Muscle of arm (tissue), 12 donors: ENCODE results near the gene PALM. TPM values are rescaled to one million over a fixed set of nuclear protein-coding genes. Genes with fewer than 3 reads are reported as not detected.
A peak's percentile ranks its signal among the peaks of the same experiment; 100 is the strongest.

Experiments used
- DNase-seq: peaks from one replicate; pipeline ENCODE4 v3.0.0-alpha.2; 2013
- polyA plus RNA-seq, 12 donors: library from polyadenylated mRNA; unstranded; fragments of 120-200 nt; gene quantifications; one replicate each; pipeline ENCODE4 v1.2.1, GENCODE V29; 2013; ENCODE audit not compliant: insufficient read length in 12 of 12

PALM gene
- polyA plus RNA-seq, 12 donors: 17.2 to 80.5 (median 33.1) TPM; not detected in 1

DNA sequence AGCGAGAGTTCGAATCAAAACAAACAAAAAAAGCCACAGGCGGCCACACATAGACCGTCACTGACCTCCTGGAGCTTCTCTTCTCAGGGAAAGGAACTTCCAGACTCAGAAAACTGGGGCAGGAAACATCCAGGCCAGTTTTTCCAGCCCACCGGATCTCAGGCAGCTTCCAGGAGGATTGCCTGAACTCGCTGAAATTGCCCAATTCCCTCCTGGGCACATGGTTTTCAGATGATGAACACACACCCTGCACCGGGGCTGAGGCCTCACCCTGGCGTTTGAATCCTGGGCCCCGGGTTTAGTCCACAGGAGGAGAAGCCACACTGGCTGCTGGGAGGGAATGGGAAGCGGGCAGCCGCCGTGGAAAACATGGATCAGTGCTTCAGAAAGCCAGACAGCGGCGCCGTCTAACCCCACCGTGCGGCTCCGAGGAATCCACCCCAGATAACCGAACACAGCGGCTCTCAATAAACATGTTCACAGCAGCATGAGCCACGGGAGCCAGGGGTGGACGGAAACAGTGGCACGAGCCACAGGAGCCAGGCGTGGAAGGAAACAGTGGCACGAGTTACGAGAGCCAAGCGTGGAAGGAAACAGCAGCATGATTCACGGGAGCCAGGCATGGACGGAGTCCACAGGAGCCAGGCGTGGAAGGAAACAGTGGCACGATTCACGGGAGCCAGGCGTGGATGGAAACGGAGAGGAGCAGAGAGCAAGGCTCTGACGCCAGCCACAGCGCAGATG is 70.3 kb downstream of the PALM start:
- DNase-seq: no peak

- no peak for DNase-seq
Observed at GRCh38 chr19:780935-781334, 72.2 kb downstream of the PALM start.

DNA sequence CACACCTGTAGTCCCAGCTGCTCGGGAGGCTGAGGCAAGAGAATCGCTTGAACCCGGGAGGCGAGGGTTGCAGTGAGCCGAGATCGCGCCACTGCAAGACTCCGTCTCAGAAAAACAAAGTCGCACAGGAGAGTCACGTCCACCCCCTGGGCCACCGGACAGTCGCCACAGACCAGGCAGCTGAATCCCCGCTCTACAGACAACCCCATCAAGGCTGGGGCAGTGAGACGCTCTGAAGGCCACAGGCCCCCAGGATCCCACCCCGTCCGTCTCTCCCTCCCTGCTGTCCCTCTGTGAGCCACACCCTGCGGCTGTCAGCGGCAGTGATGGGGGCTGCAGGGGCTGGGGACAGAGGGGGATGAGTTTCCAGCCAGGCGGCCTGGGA is 73.1 kb downstream of the PALM start:
- no peak for DNase-seq

- DNase-seq: no peak
Observed at GRCh38 chr19:782185-782877, 73.6 kb downstream of the PALM start.

DNA sequence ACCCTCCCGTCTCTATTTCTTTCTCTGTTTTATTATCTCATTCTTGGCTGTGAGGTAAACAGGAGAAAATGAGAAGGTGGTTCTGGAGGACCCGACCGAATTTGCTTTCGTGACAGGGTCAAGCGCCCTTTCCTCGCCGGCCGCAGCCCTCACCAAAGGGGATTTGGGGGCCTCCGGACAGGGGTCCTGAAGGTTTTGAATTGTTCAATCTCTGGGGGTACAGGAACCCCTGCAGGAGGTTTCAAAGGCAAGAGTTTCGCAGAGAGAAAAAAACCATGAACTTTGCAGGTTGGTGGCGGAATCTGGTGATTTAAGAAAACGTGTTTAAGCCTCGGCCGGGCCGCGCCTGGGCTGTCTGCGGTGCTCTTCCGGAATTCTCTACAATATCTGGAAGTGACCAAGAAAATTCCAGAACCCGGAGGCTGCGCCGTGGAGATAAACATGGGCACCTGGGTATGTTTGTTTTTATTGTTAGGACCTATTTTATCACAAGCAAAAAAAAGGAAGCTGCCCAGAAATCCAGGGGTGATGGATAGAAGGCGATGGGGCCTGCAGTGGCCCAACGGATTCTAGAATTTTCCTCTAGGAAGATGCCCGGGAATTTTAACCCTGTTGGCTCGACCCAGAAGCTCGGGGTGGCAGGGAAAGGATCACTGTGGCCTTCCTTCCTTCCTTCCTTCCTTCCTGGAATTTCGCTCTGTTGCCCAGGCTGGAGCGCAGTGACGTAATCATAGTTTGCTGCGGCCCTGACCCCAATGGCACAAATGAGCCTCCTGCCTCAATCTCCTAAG is 74.3 kb downstream of the PALM start:
- no peak for DNase-seq

DNA sequence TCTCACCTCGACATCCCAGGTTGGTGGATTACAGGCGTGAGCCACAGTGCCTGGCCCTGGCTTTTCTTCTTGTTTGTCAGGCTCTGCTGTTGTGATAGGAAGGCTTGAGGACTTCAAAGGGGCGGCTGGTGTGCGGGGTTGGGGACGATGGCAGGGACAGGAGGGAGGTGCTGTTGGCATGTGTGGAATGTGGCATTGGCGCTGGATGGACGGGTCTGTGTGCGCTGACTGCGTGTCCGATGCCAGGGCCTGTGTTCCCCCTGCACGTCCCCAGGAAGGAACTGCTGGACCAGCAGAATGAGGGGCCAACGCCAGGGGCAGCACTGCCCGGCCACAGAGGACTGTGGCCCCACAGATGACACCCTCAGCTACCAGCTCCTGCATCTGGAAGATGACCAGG is 75.8 kb downstream of the PALM start:
- no peak for DNase-seq

DNA sequence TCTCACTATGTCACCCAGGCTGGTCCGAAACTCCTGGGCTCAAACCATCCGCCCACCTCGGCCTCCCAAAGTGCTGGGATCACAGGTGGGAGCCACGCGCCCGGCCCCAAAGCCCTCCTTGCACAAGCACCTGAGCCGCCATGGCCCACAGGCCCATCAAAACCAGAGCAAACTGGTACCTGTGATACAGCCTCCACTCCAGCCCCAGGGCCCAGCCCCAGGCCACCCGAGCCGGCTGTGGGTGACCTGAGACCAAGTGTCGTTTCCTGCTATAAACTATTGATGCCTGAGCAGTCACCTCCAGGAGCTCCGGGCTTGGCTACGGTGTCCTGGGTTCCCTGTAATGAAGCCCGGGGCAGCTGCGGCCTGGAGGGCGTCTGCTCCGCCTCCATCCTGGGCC is 78.8 kb downstream of the PALM start:
- DNase-seq: no peak

DNA sequence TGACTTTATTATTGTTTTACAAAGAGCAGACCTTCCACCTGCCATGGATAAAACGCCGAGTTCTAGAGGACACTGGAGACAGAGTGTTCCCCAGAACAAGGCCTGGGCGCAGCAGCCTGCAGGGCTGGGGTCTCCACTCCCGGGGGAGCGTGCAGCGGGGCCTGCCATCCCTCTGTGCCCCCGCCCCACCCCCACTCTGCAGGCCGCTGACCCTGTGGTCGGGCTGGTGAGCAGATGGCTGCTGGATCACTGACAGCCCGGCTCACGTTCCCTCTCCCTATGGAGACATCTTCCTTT is 79.9 kb downstream of the PALM start:
- no peak for DNase-seq

GRCh38 chr19:788983-789700 is 80.4 kb downstream of the PALM start:
- no peak for DNase-seq

DNA sequence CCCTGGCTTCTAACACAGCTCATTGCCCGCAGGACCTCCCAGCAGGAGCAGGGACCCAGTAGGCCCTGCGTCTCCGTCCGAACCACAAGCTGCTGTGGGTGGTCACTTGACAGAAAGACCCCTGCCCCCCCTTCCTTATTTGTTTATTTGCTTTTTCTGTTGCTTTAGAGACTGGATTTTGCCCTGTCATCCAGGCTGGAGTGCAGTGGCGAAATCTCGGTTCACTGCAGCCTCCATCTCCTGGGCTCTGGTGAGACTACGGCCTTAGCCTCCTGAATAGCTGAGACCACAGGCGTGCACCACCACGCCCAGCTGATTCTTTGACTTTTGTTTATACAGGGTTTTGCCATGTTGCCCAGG is 80.9 kb downstream of the PALM start:
- no peak for DNase-seq

- DNase-seq: no peak
Observed at GRCh38 chr19:791007-791566, 82.4 kb downstream of the PALM start.

DNA sequence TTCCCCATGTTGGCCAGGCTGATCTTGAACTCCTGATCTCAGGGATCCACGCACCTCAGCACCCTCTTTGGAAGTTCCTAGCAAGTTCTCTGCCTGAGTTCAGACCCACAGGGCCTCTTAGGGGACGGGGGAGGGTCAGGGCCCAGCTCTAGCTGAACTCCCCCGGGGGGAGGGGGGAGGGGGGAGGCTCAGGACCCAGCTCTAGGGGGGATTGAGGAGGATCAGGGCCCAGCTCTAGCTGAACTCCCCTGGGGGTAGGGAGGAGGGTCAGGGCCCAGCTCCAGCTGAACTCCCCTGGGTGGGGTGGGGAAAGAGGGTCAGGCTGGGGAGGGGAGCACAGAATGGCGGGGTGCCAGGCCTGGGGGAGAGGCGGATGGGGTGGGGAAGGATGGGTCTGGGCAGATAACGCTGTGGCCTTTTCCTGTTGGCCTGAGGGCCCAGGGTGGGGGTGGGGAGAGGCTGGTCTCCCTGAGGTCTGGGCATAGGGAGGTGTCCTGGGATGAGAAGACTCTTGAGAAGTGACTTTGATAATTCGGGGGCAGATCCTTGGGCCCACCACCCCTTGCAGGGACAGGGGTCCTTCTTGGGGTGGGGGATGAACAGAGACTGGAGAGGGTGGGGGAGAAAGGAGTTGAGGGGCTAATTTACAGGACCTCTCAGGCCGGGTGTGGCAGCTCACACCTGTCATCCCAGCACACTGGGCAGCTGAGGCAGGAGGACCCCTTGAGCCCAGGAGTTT is 83.0 kb downstream of the PALM start:
- DNase-seq: no peak

DNA sequence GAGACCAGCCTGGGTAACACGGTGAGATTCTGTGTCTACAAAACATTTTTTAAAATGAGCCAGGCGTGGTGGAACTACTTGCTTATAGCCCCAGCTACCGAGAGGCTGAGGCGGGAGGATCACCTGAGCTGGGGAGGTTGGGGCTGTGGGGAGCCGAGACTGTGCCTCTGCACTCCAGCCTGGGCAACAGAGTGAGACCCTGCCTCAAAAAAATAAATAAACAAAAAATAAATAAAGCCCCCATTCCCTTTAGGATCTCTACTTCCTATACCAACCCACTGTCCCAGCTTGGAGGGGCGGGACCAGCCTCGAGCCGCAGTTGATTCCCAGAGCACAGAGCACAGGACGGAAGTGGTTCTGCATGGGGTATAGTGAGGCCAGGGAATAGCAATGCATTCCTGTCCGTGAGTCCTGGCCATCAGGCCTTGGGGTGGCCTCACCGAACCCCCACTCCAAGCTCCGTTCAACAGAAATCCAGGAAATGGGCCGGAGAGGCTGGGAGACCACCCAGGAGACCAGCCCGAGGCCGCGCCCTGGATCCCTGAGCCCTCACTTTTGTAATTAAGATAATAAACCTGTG is 83.7 kb downstream of the PALM start:
- no peak for DNase-seq

- no peak for DNase-seq
Observed at GRCh38 chr19:793806-794205, 85.1 kb downstream of the PALM start.

GRCh38 chr19:795073-795611 is 86.4 kb downstream of the PALM start:
- no peak for DNase-seq

DNA sequence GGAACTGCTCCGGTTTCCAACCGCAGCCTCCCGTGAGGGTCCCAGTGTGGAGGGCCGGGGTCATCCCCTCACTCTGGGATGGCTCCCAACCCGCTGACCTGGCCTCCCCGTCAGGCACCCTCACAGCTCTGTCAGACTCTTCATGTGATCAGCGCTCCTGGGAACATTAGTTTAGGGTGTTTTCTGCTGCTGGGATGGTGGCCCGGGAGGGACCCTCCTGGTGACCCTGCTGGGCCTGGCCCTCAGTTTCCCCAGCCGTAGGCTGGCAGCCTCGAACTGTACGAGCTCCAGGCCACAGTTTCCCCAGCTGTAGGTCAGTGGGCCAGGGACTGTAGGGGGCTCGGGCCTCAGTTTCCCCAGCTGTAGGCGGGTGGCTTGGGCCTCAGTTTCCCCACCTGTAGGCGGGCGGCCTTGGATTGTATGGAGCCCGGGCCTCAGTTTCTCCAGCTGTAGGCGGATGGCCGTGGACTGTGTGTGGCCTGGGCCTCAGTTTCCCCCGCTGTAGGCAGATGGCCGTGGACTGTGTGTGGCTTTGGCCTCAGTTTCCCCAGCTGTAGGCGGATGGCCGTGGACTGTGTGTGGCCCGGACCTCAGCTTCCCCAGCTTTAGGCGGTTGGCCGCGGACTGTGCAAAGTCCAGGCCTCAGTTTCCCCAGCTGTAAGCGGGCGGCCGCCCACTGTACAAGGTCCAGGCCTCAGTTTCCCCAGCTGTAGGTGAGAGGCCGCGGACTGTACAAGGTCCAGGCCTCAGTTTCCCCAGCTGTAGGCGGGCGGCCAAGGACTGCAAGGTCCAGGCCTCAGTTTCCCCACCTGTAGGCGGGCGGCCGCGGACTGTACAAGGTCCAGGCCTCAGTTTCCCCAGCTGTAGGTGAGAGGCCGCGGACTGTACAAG is 87.2 kb downstream of the PALM start:
- DNase-seq: no peak

DNA sequence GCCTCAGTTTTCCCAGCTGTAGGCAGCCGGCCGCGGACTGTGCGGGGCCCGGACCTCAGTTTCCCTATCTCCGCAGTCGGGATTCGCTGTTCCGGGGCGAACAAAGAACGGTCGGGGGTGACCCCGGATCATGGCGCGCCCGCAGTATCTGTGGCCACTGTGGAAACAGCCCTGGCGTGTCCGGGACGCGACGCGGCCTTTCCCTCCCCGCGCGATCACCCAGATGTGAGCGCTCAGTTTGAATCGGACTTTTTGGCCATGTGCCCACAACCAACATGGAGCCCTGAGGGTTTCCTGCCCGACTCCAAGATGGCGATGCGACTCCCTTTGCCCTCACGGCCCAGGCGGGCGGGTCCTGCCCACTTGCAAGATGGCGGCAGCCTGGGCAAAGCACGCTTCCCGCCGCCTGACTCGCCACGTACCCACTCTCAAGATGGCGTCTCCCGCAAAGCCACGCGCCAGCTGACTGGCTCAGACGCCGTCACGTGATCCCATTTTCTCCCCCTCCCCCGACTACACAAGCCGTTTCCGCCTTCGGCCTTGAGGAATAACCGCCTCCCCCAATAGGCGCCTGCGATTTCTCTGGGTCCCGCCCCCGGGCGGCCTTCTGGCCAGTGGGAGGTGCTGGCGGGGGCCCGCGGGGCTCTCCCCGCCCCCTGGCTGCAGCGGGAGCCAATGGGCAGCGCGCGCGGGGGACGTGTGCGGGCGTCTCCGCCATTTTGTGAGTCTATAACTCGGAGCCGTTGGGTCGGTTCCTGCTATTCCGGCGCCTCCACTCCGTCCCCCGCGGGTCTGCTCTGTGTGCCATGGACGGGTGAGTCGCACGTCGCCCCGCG is 88.2 kb downstream of the PALM start, which contains the start of gene PTBP1:
Gene PTBP1, plus strand, starts transcription at position 761 of the 836 bp plus-strand sequence. Its CDS starts 46 bp downstream, at position 807.
- peak; percentile 100 for DNase-seq
